CD8-positive, alpha-beta memory T cell (primary cell): ENCODE data around the gene ARFIP2. TPM values are rescaled to one million over a fixed set of nuclear protein-coding genes. Genes with fewer than 3 reads are reported as not detected.

ENCODE experiments used
- CTCF ChIA-PET: fragments of 350-600 bp; sonication (Branson Sonifier 250); formaldehyde crosslinking; loops from one replicate; lab custom pipeline; 2021; ENCODE audit warnings: antibody characterized with exemption; lab: Charles Lee
- POLR2A ChIA-PET: fragments of 350-600 bp; sonication (Branson Sonifier 250); formaldehyde crosslinking; loops from one replicate; lab custom pipeline; 2021; ENCODE audit warnings: antibody characterized with exemption; lab: Charles Lee
- DNase-seq, 5 donors: peaks; one replicate each; pipeline versions ENCODE4 v3.0.0 to v3.0.0-alpha.2; 2020 to 2022; ENCODE audit warnings: mixed read lengths in 1 of 5
- H3K27ac ChIP-seq: one replicate; pipeline ENCODE4 v1.7.0; 2013; ENCODE audit warnings: low read depth, mild to moderate bottlenecking, low read length, moderate library complexity
- H3K27me3 ChIP-seq: 2 replicates; pipeline ENCODE4 v1.7.0; 2013; ENCODE audit warnings: low read length, mild to moderate bottlenecking; ENCODE audit not compliant: insufficient read depth, poor library complexity, severe bottlenecking
- H3K36me3 ChIP-seq: 2 replicates; pipeline ENCODE4 v1.7.0; 2013; ENCODE audit warnings: mild to moderate bottlenecking, low read length, moderate library complexity; ENCODE audit not compliant: insufficient read depth
- H3K4me1 ChIP-seq: 2 replicates; pipeline ENCODE4 v1.7.0; 2013; ENCODE audit warnings: mild to moderate bottlenecking, low read length, moderate library complexity; ENCODE audit not compliant: insufficient read depth
- H3K4me3 ChIP-seq: 2 replicates; pipeline ENCODE4 v1.7.0; 2013; ENCODE audit warnings: mild to moderate bottlenecking, low read length
- H3K9me3 ChIP-seq: 2 replicates; pipeline ENCODE4 v1.7.0; 2013; ENCODE audit warnings: mild to moderate bottlenecking, low read length
- H3K27ac Mint-ChIP-seq, 8 donors: one replicate each; pipeline ENCODE4 v1.8.0; 2020 to 2021; ENCODE audit warnings: mixed read lengths in 8 of 8, mild to moderate bottlenecking in 6 of 8, inconsistent platforms in 3 of 8, moderate library complexity in 3 of 8
- H3K27me3 Mint-ChIP-seq, 2 donors: one replicate each; pipeline ENCODE4 v1.8.0; 2020 to 2021; ENCODE audit warnings: mixed read lengths in 2 of 2, mild to moderate bottlenecking in 1 of 2, moderate library complexity in 1 of 2
- H3K36me3 Mint-ChIP-seq, 3 donors: one replicate each; pipeline ENCODE4 v1.8.0; 2020 to 2021; ENCODE audit warnings: mixed read lengths in 3 of 3, inconsistent platforms in 1 of 3, mild to moderate bottlenecking in 1 of 3
- H3K4me1 Mint-ChIP-seq, 3 donors: one replicate each; pipeline ENCODE4 v1.8.0; 2020 to 2021; ENCODE audit warnings: mixed read lengths in 3 of 3, inconsistent platforms in 1 of 3, mild to moderate bottlenecking in 1 of 3
- H3K4me3 Mint-ChIP-seq, 7 donors: one replicate each; pipeline ENCODE4 v1.8.0; 2020 to 2021; ENCODE audit warnings: mixed read lengths in 7 of 7, mild to moderate bottlenecking in 6 of 7, moderate library complexity in 4 of 7, inconsistent platforms in 2 of 7
- H3K9me3 Mint-ChIP-seq, 5 donors: one replicate each; pipeline ENCODE4 v1.8.0; 2020 to 2022; ENCODE audit warnings: mixed read lengths in 5 of 5, mild to moderate bottlenecking in 3 of 5, moderate library complexity in 2 of 5, inconsistent platforms in 1 of 5
- polyA plus RNA-seq: library from polyadenylated mRNA; unstranded; fragments of 300-500 nt; fragmentation: Illumina TruSeq; gene quantifications from one replicate; pipeline ENCODE4 v1.2.3, GENCODE V29; 2021
- total RNA-seq, 2 experiments: library from RNA; stranded (reverse); gene quantifications; one replicate each; pipeline ENCODE4 v1.2.3, GENCODE V29; 2021

The ARFIP2 gene
- total and polyA plus RNA-seq, 3 experiments from 2014 or later, result 35.2 to 47.5 (median 46.9) TPM

DNA sequence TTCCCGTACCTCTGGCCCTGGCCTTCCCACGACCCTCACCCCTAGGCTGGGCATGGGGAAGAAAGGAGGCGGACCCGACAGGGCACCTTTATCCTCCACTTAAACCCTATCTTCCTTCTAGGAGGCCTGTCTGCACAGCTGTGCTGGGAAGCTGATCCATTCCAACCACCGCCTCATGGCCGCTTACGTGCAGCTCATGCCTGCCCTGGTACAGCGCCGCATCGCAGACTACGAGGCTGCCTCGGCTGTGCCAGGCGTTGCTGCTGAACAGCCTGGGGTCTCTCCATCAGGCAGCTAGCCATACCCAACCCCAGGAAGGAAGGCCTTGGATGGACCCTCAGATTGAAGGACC, 769 bp upstream of the ARFIP2 start:
- Histone ChIP-seq H3K36me3 (peaks cover 31% of the 10 kb centered on the region), H3K4me3 (peak overlapping the region; percentile 72), H3K27ac (peak overlapping the region; percentile 94), H3K4me1 (peaks cover 28% of the 10 kb centered on the region), H3K9me3 (no peaks in the 10 kb centered on the region), H3K27me3 (no peaks in the 10 kb centered on the region)
- Mint-ChIP-seq H3K27ac (peak overlapping the region; percentile 96 to 99 (median 98)), H3K4me3 (peak overlapping the region; percentile 92 to 99 (median 97)), H3K9me3 (no peaks in the 10 kb centered on the region), H3K36me3 (peaks cover 0 to 54% (median 8%) of the 10 kb centered on the region in 3 donors), H3K27me3 (no peaks in the 10 kb centered on the region), H3K4me1 (peaks cover 35 to 47% (median 44%) of the 10 kb centered on the region in 3 donors)
- ChIA-PET CTCF (interaction anchor here (0.7 to 2.3 kb wide), 16 partner anchors 9 to 1505 kb away, joined by 3 to 32 read pairs (median 4); partner anchors contain the start of genes EIF3F, HPX, MRPL17 and RRP8), POLR2A (interaction anchor here (0.7 to 2.0 kb wide), 10 partner anchors 9 to 201 kb away, joined by 3 to 12 read pairs (median 6); partner anchors contain the start of genes APBB1, MRPL17, SMPD1 and TAF10)
- no peak for DNase-seq

DNA sequence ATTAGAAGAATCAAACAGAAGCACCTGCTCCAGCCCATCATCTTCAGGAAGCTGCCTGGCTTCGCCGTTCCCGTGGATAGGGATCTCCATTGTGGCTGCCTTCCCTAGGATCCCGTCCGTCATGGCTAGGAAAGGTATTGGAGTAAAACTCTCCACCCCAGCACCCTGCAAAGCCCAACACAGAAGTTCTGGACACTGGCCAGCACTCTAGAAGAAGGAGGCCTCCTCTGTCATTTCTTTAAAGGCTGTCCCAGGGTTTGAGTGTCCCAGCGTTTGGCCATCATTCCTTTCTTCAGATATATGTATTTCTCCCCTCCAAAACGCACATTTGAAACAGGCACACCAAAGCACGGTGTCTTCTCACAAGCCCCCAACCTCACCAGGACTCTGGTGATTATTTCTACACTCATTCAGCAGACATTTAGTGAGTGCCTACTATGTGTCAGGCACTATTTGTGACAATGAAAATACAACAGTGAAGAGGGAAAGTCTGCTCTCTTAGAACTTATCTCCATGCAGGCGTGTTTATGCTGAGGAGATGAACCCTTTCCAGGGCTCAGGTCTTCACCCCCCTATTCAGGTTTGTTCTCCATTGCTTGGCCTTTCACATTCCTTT, 724 bp downstream of the ARFIP2 start:
- ChIA-PET CTCF (no interaction called here), POLR2A (interaction anchor here (1.2 to 2.0 kb wide), 2 partner anchors 138 to 203 kb away, joined by 5 to 8 read pairs; partner anchors contain the start of gene MRPL17)
- peak overlapping the region; percentile 96 to 99 (median 98) for H3K27ac Mint-ChIP-seq
- Histone ChIP-seq H3K4me1 (peaks cover 28% of the 10 kb centered on the region), H3K9me3 (no peaks in the 10 kb centered on the region), H3K27ac (peak overlapping the region; percentile 94), H3K4me3 (peak overlapping the region; percentile 72), H3K36me3 (peaks cover 30% of the 10 kb centered on the region), H3K27me3 (no peaks in the 10 kb centered on the region)
- peaks cover 35 to 47% (median 44%) of the 10 kb centered on the region in 3 donors for H3K4me1 Mint-ChIP-seq
- peaks cover 0 to 59% (median 8%) of the 10 kb centered on the region in 3 donors for H3K36me3 Mint-ChIP-seq
- H3K4me3 Mint-ChIP-seq, result peak overlapping the region; percentile 92 to 99 (median 97)
- no peaks in the 10 kb centered on the region for H3K9me3 Mint-ChIP-seq
- H3K27me3 Mint-ChIP-seq, result no peaks in the 10 kb centered on the region
- no peak for DNase-seq

DNA sequence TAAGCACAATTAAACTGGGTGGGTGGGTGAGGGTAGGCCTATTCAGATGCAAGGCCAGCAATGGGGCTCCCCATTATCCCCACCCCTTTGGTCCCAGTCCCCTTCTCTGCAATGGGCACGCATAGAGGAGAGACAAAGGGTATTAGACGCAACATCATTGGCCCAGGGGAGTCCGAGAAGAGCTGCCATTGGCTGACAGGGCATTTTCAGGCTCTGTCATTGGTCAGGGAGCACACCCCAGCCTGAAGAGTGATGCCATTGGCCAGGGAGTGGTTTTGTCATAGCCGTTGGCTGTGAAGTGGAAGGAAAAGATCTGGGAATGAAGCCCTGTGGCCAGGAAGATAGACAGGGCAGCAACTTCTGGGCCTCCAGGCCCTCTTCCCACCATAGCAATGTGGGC, 4.6 kb downstream of the ARFIP2 start:
- H3K4me1 ChIP-seq, result peaks cover 22% of the 10 kb centered on the region
- H3K4me3 ChIP-seq, result no peak overlapping the region
- no peak for DNase-seq
- peak overlapping the region in 1 of 7 donors; percentile 72 for H3K4me3 Mint-ChIP-seq
- no peaks in the 10 kb centered on the region for H3K9me3 Mint-ChIP-seq
- ChIA-PET CTCF (interaction anchor here (0.7 to 1.3 kb wide), 3 partner anchors 21 to 33 kb away, joined by 3 to 5 read pairs (median 4); no protein-coding TSS in a partner anchor), POLR2A (no interaction called here)
- peaks cover 32 to 54% (median 44%) of the 10 kb centered on the region in 3 donors for H3K4me1 Mint-ChIP-seq
- H3K27me3 ChIP-seq, result no peaks in the 10 kb centered on the region
- H3K36me3 ChIP-seq, result peaks cover 6% of the 10 kb centered on the region
- peaks cover 0 to 41% (median 2%) of the 10 kb centered on the region in 3 donors for H3K36me3 Mint-ChIP-seq
- no peaks in the 10 kb centered on the region for H3K27me3 Mint-ChIP-seq
- H3K27ac Mint-ChIP-seq, result peak overlapping the region in 1 of 8 donors; percentile 35
- H3K9me3 ChIP-seq, result no peaks in the 10 kb centered on the region
- no peak overlapping the region for H3K27ac ChIP-seq

DNA sequence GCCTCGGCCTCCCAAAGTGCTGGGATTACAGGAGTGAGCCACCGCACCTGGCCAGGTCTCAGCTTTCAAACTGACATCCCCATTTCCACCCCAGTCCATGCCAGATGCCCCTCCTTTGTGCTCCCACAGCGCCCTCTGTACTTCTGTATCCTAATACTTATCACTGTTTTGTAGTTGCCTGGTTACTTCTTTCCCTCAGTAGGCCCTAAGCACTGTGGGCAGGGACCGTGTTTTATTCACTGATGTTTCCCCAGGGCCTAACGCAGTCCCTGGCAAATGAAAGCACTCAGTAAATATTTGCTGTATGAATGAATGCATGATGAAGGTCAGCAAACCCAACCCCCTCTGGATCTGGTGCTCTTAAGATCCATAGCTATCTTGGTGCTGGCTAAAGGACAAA, 5.2 kb downstream of the ARFIP2 start:
- H3K4me1 Mint-ChIP-seq, result peaks cover 30 to 50% (median 38%) of the 10 kb centered on the region in 3 donors
- H3K9me3 ChIP-seq, result no peaks in the 10 kb centered on the region
- H3K4me1 ChIP-seq, result peaks cover 22% of the 10 kb centered on the region
- H3K27me3 Mint-ChIP-seq, result no peaks in the 10 kb centered on the region
- no peak overlapping the region for H3K4me3 ChIP-seq
- H3K36me3 Mint-ChIP-seq, result peaks cover 0 to 36% (median 2%) of the 10 kb centered on the region in 3 donors
- peaks cover 6% of the 10 kb centered on the region for H3K36me3 ChIP-seq
- no peaks in the 10 kb centered on the region for H3K27me3 ChIP-seq
- POLR2A ChIA-PET, result no interaction called here
- no peak for DNase-seq
- H3K27ac Mint-ChIP-seq, result peak overlapping the region in 4 of 8 donors; percentile 35 to 71 (median 64)
- peak overlapping the region in 3 of 7 donors; percentile 25 to 69 (median 66) for H3K4me3 Mint-ChIP-seq
- CTCF ChIA-PET, result interaction anchor here (4.7 kb wide), 1 partner anchor 97 kb away, joined by 24 read pairs; no protein-coding TSS in a partner anchor
- H3K27ac ChIP-seq, result no peak overlapping the region
- no peaks in the 10 kb centered on the region for H3K9me3 Mint-ChIP-seq

DNA sequence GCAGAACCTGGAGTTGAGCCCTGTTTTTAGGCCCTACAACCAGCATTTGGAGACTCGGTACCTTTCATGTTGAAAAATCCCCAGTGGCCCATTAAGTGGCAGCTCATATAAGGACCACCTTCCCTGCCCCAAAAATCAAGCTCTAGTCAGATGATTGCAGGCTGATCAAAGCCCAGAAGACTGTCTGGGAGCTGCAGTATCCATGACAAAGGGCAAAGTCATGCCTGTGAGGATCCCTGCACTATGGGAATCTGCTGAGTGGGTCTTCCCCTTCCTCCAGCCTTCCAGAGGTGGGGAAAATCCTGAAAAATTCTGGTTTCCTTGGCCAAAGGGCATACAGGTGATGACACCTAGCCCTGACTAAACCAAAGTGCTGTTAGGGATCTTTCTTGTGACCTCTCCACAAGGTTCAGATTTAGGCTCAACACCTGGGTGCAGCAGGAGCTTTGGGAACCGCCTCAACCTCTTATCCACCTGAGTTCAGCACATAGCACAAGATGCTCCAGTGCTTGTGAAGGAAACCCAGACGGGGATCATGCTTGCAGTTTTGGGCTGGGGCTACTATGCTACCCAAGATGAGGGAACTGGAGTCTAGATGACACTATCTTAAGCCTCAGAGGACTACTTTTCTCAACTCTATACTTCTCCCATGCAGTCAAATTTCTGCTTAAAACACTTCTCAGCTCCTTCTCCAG, 6.2 kb downstream of the ARFIP2 start:
- DNase-seq, result no peak
- Mint-ChIP-seq H3K27me3 (no peaks in the 10 kb centered on the region), H3K27ac (peak overlapping the region; percentile 35 to 95 (median 78)), H3K4me3 (peak overlapping the region; percentile 66 to 90 (median 78)), H3K9me3 (no peaks in the 10 kb centered on the region), H3K4me1 (peaks cover 22 to 41% (median 29%) of the 10 kb centered on the region in 3 donors), H3K36me3 (peaks cover 0 to 31% (median 2%) of the 10 kb centered on the region in 3 donors)
- Histone ChIP-seq H3K27me3 (no peaks in the 10 kb centered on the region), H3K9me3 (no peaks in the 10 kb centered on the region), H3K4me1 (peaks cover 14% of the 10 kb centered on the region), H3K36me3 (peaks cover 6% of the 10 kb centered on the region), H3K27ac (no peak overlapping the region), H3K4me3 (no peak overlapping the region)
- POLR2A ChIA-PET, result interaction anchor here (1.0 kb wide), 1 partner anchor 72 kb away, joined by 4 read pairs; no protein-coding TSS in a partner anchor
- CTCF ChIA-PET, result interaction anchor here (1.2 to 4.7 kb wide), 2 partner anchors 96 to 208 kb away, joined by 4 to 24 read pairs; partner anchors contain the start of gene MRPL17

DNA sequence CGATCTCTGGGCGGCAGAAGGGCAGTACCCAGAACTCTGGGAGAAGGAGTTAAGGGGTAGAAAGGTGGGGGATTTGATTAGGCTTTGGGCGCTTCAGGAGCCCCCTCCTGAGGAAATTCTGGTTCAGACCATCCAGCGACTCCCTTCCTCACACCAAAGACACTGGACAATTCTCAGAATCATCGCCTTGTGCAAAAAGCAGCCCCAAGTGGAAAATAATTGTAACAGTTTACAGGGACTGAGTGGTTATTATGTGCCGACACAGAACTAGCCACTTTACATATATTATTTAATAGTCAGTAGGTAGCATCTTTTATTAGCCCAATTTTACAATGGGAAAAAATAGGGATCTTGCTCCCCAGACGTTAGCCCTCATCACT, 6.7 kb downstream of the ARFIP2 start:
- no peaks in the 10 kb centered on the region for H3K27me3 ChIP-seq
- Mint-ChIP-seq H3K9me3 (no peaks in the 10 kb centered on the region), H3K4me1 (peaks cover 17 to 35% (median 24%) of the 10 kb centered on the region in 3 donors), H3K27me3 (no peaks in the 10 kb centered on the region), H3K36me3 (peaks cover 0 to 27% (median 2%) of the 10 kb centered on the region in 3 donors), H3K27ac (peak overlapping the region; percentile 35 to 95 (median 86)), H3K4me3 (peak overlapping the region; percentile 66 to 90 (median 78))
- H3K4me1 ChIP-seq, result peaks cover 14% of the 10 kb centered on the region
- peak overlapping the region; percentile 45 for H3K27ac ChIP-seq
- H3K9me3 ChIP-seq, result no peaks in the 10 kb centered on the region
- DNase-seq, result no peak
- POLR2A ChIA-PET, result no interaction called here
- peaks cover 6% of the 10 kb centered on the region for H3K36me3 ChIP-seq
- H3K4me3 ChIP-seq, result peak overlapping the region; percentile 34
- CTCF ChIA-PET, result interaction anchor here (1.2 to 4.7 kb wide), 2 partner anchors 95 to 209 kb away, joined by 4 to 24 read pairs; partner anchors contain the start of gene MRPL17

DNA sequence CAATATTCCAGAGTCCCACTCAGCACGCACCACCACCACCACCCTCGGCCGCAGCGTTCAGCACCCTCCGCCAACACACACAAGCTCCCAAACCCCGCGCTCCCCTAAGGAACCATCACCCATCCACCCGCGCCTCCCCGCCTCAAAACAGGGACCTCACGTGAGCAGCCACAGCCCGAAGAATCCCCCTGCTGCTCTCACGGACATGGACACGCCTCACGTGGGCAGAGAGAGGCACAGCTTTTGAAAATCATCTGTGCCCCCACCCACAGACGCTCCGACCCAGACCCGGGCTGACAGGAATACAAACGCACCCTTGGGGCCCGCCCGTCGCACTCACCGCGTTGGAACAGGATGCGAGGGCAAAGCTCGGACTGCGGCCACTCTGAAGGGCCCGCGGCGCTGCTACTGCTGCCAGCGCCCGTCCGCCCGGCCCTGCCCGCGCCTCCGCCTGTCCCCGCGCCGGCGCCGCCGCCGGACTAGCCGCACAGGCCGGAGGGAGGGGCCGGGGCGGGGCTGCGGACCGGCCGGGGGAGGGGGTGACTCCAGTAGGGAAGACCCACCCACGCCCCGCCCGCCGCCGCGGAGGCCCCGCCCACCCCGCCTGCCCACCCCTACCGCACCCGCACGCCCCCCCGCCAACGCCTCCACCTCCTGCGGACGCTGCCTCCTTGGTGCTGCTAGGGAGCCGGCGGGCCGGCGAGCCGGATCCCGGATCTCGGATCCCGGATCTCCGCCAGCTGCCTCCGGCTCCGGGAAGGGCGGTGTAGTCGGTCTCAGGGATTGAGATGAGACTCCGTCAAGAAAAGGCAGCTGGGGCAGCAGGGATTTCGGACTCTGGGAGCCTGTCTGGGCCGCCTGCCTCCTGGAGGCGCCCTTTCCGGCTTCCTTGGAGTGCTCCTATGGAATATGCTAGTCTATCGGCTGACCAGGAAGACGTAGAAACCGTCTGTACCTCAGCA, 7.4 kb downstream of the ARFIP2 start, which contains the start of gene TRIM3:
Gene TRIM3, minus strand, starts transcription at position 491 of the 962 bp plus-strand sequence. CDS start 8,246 bp downstream, outside the sequence.
- CTCF ChIA-PET, result interaction anchor here (1.2 to 4.7 kb wide), 3 partner anchors 82 to 209 kb away, joined by 4 to 24 read pairs (median 5); partner anchors contain the start of gene MRPL17
- H3K36me3 Mint-ChIP-seq, result peaks cover 0 to 20% (median under 1%) of the 10 kb centered on the region in 3 donors
- H3K4me3 ChIP-seq, result peak within 1 kb of the TSS; percentile 66
- H3K27ac ChIP-seq, result peak within 1 kb of the TSS; percentile 65
- H3K4me3 Mint-ChIP-seq, result peak within 1 kb of the TSS; percentile 80 to 94 (median 89)
- H3K27ac Mint-ChIP-seq, result peak within 1 kb of the TSS; percentile 53 to 95 (median 88)
- POLR2A ChIA-PET, result interaction anchor here (0.9 kb wide), 1 partner anchor 84 kb away, joined by 3 read pairs; the partner anchor contains the start of gene SMPD1
- peaks cover 6% of the 10 kb centered on the region for H3K36me3 ChIP-seq
- H3K27me3 ChIP-seq, result no peaks in the 10 kb centered on the region
- H3K4me1 ChIP-seq, result peaks cover 14% of the 10 kb centered on the region
- no peaks in the 10 kb centered on the region for H3K9me3 ChIP-seq
- peak; percentile 55 to 83 (median 80) for DNase-seq
- H3K27me3 Mint-ChIP-seq, result no peaks in the 10 kb centered on the region
- peaks cover 15 to 30% (median 20%) of the 10 kb centered on the region in 3 donors for H3K4me1 Mint-ChIP-seq
- no peaks in the 10 kb centered on the region for H3K9me3 Mint-ChIP-seq
